Brain microvascular endothelial cell (primary cell): ENCODE measurements around the gene GLT1D1.

Source experiments
- DNase-seq: peaks from one replicate; pipeline ENCODE4 v3.0.0-alpha.2; 2020
- H3K27ac ChIP-seq: fragments of 250-450 bp; sonication (Bioruptor Pico); 2 replicates; pipeline ENCODE4 v1.5.1; 2020; ENCODE audit warnings: mild to moderate bottlenecking, moderate library complexity
- H3K27me3 ChIP-seq: fragments of 250-450 bp; sonication (Bioruptor Pico); replicated peaks from 2 replicates; pipeline ENCODE4 v1.5.1; 2020; ENCODE audit warnings: mild to moderate bottlenecking
- H3K36me3 ChIP-seq: fragments of 250-450 bp; sonication (Bioruptor Pico); replicated peaks from 2 replicates; pipeline ENCODE4 v1.5.1; 2020; ENCODE audit warnings: mild to moderate bottlenecking
- H3K4me3 ChIP-seq: 2 replicates; pipeline ENCODE4 v1.5.1; 2011; ENCODE audit warnings: low read depth, mild to moderate bottlenecking, control low read depth, low read length, moderate library complexity
- in situ Hi-C: cut with HindIII; loops from 2 replicates; pipeline ENCODE4 v1.10.0; 2017; ENCODE audit warnings: low sequenced_read_pairs, low pct_ligation_motif_present
- TF ChIP-seq, protein P1 (sequence below): IDR thresholded peaks from 2 replicates; pipeline ENCODE4 v1.5.1; 2011; ENCODE audit warnings: low read depth, mild to moderate bottlenecking, moderate library complexity, low read length, control low read depth, inconsistent platforms; ENCODE audit errors: missing control alignments

Gene GLT1D1

DNA sequence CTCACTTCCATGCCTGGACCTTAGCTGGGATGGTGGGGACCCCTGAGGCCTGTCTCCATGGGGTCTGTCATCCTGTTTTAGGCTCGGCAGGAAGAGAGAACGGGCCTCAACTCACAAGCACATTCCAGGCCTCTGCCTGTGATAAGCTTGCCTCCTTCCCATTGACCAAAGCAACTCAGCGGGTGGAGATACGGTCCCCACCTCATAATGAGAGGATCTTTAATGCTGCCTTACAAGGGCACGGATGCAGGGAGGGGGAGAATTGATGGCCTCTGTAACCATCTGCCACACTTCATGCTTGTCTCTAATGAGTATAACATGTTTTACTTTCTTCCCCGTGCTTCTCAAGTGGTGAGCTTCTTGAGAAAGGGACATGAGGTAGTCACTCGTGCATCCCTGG, 50.0 kb downstream of the GLT1D1 start:
- H3K27ac ChIP-seq: no peak overlapping the region
- DNase-seq: no peak
- TF ChIP-seq, protein P1, sequence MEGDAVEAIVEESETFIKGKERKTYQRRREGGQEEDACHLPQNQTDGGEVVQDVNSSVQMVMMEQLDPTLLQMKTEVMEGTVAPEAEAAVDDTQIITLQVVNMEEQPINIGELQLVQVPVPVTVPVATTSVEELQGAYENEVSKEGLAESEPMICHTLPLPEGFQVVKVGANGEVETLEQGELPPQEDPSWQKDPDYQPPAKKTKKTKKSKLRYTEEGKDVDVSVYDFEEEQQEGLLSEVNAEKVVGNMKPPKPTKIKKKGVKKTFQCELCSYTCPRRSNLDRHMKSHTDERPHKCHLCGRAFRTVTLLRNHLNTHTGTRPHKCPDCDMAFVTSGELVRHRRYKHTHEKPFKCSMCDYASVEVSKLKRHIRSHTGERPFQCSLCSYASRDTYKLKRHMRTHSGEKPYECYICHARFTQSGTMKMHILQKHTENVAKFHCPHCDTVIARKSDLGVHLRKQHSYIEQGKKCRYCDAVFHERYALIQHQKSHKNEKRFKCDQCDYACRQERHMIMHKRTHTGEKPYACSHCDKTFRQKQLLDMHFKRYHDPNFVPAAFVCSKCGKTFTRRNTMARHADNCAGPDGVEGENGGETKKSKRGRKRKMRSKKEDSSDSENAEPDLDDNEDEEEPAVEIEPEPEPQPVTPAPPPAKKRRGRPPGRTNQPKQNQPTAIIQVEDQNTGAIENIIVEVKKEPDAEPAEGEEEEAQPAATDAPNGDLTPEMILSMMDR: no peak
- H3K4me3 ChIP-seq: no peak overlapping the region
- no peaks in the 10 kb centered on the region for H3K27me3 ChIP-seq
- H3K36me3 ChIP-seq: no peaks in the 10 kb centered on the region
- in situ Hi-C loops: no loop called here

DNA sequence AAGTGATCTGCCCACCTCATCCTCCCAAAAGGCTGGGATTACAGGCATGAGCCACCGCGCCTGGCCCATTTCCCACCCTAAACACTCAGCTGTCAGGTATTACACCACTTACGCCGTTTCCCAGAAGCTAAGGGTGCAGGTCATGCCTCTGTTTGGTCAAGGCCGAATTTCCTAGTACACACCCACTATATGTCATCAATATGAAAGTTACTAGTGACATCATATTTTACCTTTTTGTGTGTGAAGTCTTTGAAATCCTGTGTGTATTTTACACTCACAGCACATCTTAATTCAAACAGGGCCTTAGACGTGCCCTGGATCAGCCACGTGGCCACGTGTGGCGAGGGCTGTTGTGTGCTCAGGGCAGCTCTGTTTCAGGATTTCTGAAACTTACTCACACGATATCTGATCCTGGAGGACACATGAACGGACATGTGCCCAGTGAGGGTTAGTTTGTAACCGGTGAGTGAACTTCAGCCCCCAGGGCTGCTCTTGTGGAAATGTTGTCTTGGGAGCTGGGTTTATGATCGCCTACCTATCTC, 51.8 kb downstream of the GLT1D1 start:
- Histone ChIP-seq H3K4me3 (no peak overlapping the region), H3K27ac (no peak overlapping the region), H3K36me3 (no peaks in the 10 kb centered on the region), H3K27me3 (no peaks in the 10 kb centered on the region)
- TF ChIP-seq, protein P1: no peak
- no peak for DNase-seq
- in situ Hi-C loops: no loop called here

DNA sequence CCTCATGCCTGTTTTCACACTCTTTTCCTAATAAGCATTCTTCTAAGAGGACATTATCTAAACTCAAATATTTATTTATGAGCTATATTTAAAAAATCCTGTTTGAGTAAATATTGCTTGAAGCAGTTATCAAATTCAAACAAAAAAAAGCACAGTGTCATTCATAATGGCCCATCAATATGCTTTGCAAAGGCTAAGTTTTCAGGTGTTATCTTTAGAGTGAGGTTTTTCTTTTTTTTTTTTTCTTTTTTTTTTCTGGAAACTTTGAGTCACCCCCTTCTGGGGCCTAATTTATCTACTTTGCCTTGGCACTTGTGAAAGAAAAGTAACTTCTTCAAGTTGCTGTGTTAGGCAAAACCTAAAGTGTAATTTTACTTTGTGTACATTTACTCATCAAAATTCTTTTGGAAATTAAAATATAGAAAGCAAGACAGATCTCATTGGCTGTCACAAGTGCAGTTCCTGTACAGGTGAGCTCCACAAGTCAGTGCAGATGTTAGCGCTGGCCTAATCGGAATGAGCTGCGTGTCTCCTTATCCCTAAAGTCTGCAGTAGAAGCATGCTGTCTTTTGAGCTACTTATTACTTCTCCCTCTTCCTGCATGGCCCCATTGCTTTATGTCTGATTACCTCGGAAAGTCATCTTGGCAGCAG, 53.3 kb downstream of the GLT1D1 start:
- TF ChIP-seq, protein P1: no peak
- Histone ChIP-seq H3K27ac (no peak overlapping the region), H3K36me3 (no peaks in the 10 kb centered on the region), H3K4me3 (no peak overlapping the region), H3K27me3 (no peaks in the 10 kb centered on the region)
- in situ Hi-C loops: no loop called here
- DNase-seq: no peak

DNA sequence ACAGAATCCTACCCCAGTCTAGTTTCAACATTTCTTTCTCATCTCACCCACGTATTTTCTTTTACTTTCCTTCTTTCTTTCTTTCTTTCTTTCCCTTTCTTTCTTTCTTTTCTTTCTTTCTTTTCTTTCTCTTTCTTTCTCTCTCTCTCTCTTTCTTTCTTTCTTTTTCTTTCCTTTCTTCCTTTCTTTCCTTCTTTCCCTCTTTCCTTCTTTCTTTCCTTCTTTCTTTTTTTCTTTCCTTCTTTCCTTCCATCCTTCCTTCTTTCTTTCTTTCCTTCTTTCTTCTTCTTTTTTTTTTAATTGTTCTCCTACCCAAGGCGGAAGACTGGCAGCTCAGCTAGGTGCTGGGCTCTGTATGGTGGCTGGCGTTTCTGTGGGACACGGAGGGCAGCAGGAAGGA, 55.0 kb downstream of the GLT1D1 start:
- DNase-seq: no peak
- Histone ChIP-seq H3K36me3 (no peaks in the 10 kb centered on the region), H3K27me3 (no peaks in the 10 kb centered on the region), H3K4me3 (no peak overlapping the region), H3K27ac (no peak overlapping the region)
- in situ Hi-C loops: no loop called here
- TF ChIP-seq, protein P1: no peak

DNA sequence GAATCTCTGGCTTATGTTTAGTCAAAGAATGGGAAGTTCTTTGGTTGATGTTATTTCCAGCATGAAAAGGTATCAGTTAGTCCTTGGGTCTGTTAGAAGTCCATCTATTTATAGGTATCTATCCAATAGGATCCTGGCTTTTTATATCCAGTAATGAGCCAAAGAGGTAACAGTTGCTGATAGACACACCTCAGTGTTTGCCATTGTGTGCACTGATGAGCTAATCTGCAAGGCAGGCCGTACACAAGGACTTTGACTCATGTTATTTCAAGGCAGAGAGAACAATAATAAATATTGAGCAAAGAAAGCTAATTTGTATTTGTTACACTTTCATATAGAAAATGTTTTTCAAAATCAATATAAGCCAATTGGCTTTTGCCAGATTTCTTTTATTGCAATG, 56.4 kb downstream of the GLT1D1 start:
- Histone ChIP-seq H3K27ac (no peak overlapping the region), H3K36me3 (no peaks in the 10 kb centered on the region), H3K4me3 (no peak overlapping the region), H3K27me3 (no peaks in the 10 kb centered on the region)
- DNase-seq: no peak
- in situ Hi-C loops: no loop called here
- TF ChIP-seq, protein P1: no peak

DNA sequence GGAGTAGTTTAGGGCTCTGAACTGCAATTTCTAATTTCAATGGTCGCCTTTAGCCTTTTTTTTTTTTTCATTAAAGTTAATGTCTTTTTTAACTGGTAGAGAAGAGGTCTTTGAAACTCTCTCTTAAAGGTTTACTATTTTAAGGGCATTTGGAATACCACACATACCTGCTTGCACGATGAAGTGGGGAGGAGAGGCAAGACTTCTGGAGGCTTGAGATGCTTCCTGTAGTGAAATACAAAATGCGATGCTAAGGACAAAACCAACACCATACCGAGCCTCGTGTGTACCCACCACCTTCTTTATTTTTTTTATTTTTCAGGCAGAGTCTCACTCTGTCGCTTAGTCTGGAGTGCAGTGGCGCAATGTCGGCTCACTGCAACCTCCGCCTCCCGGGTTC, 57.4 kb downstream of the GLT1D1 start:
- no peak for DNase-seq
- in situ Hi-C loops: no loop called here
- TF ChIP-seq, protein P1: no peak
- H3K36me3 ChIP-seq: no peaks in the 10 kb centered on the region
- H3K27ac ChIP-seq: no peak overlapping the region
- H3K27me3 ChIP-seq: no peaks in the 10 kb centered on the region
- H3K4me3 ChIP-seq: no peak overlapping the region
